GM18520 (cell line): ENCODE results near the gene CCT5.
A peak's percentile ranks its signal among the peaks of the same experiment; 100 is the strongest.

Experiments
- ATAC-seq: cut with Tn5 transposase; IDR thresholded peaks from one replicate; pipeline ENCODE4 v1.9.1; 2021; ENCODE audit not compliant: unreplicated experiment

Gene CCT5

GRCh38 chr5:10249948-10250805, at the start of gene CCT5:
Gene CCT5, plus strand, starts transcription at chr5:10250280. Its CDS starts 61 bp downstream, at chr5:10250341.
- ATAC-seq = peak; percentile 77

DNA sequence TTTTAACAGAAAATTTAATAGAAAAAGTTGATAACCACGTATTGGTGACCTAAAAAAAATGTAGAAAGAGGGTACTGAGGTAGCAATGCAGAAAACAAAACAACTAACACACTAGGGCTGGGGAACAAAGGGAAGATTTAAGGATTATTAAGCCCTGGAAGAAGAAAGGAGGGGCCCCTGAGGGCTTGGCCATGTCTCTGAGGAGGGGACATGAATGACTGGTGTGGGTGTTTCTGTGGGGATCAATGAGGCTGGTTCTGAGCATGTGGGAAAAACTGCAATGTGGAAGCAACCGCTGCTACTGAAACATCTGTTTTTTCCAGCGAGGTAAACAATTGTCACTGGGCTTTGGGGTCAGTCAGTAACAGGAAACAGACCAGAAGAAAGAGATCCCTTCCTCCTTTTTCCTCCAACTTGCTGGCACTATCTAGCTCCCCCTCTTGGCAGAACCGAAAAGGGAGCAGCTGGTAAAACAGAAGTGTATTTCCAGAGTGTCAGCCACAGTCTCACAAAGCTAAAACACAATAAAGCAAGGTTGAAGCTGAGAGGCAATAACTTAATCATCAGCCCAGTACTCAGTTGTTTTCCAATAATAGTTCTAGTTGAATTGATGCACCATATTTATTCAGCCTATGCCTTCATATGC, 48.7 kb upstream of the CCT5 start:
- ATAC-seq = no peak

- ATAC-seq = no peak
Observed at GRCh38 chr5:10202089-10202910, 47.8 kb upstream of the CCT5 start.

DNA sequence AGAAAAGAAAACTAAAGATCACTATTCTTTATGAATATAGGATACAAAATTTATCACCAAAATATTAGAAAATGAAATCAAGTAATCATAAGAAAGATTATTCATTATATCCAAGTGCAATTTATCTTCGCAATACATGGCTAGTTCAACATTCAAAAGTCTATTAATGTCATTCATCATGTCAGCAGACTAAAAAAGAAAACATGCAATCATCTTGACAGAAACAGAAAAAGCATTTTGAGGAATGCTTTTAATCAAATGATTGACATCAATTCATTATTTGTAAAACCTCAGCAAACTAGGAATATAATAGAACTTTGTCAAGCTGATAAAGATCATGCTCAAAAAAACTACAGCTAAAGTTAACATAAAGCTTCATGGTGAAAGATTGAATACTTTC, 41.1 kb upstream of the CCT5 start:
- ATAC-seq = no peak

DNA sequence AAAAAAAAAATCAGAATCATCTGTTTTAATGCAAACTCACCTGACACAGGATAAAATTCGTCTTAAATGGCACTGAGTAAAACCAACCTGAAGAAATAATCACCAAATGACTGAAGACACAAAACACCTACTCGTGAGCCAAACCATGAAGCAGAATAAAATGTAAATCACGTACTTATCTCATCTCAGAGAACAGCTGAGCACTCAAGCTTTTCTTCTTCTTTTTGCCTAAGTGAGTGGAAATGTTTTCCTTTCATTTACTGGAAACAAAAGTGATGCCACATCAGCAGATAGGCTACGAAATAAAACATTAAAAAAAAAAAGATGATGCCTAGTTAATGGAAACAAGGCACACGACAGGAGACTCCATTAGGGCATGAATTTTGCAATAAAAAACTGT, 36.8 kb upstream of the CCT5 start:
- no peak for ATAC-seq

DNA sequence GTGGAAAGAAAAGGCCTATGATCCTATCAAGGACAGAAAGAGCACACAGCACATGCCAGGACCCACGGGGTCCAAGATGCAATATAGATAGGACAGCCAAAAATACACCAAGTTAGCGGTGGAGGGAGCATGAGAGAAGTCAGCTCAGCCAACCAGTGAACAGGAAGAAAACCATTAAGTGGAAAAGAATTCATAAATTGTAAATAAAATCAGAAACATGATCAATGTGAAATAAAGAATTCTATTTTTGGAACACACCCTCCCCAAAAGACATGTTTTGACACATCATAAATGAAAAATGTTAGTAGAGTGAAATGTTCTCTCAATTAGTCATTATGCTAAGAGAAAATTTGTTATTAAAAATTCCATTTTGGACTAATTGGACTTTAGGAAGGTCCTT, 36.0 kb upstream of the CCT5 start:
- no peak for ATAC-seq

- ATAC-seq = no peak
Observed at GRCh38 chr5:10215366-10215765, 34.7 kb upstream of the CCT5 start.

DNA sequence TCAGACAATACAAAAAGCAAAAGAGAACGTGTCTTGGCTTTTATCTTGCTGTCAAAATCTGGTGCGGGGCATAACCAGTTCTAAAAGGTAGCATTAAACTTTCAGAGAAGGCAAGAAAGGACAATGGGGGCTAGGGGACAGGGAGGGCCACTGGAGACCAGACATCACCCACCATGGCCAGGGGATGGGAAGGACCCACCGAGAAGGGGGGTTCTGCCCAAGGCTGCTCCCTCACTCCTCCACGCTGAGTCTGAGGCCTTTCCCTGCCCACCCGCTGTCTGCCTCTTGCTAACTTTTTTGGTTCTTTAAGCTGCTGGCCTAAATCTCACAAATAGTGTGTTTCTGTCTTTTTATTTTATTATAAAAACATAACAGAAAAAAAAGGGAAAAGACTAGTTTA, 34.0 kb upstream of the CCT5 start:
- no peak for ATAC-seq

GRCh38 chr5:10218658-10219057, 31.4 kb upstream of the CCT5 start:
- no peak for ATAC-seq

GRCh38 chr5:10219068-10219467, 31.0 kb upstream of the CCT5 start:
- ATAC-seq = no peak

DNA sequence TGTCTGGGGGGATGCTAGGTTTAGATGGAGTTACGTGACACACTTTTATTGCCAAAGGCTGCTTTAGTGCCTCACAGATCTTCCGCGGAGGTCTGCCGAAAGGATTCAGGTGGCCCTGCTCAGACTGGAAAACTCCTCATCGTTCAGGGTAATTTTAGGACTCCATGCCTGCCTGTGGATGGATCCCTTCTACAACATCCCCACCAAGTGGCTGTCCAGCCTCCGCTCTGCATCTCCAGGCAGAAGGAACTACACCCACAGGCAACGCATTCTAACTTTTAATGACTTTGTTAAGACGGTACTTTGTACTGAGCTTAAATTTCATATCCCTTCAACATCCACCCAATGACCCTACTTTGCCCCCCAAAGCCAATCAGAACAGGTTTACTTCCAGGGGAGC, 29.8 kb upstream of the CCT5 start:
- ATAC-seq = no peak

- ATAC-seq = no peak
Observed at GRCh38 chr5:10222326-10222725, 27.8 kb upstream of the CCT5 start.

GRCh38 chr5:10227379-10227778, 22.7 kb upstream of the CCT5 start:
- no peak for ATAC-seq

DNA sequence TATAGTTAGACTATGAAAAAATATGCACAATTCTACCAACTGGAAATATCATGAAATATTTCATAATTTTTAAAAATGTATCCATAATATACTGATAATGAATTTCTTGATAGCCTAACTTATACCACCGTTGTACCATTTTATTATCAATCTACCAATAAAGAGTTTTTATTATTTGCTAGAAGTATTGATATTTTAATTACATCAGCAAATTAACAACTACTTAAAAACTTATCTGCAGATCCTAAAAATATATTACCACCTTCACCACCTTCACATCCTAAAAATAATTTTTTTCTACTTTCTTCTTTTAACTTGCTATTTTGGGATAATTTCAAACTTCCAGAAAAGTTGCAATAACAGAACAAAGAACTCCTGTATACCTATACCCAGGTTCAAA, 21.8 kb upstream of the CCT5 start:
- no peak for ATAC-seq

GRCh38 chr5:10229306-10230048, 20.6 kb upstream of the CCT5 start:
- ATAC-seq = no peak

DNA sequence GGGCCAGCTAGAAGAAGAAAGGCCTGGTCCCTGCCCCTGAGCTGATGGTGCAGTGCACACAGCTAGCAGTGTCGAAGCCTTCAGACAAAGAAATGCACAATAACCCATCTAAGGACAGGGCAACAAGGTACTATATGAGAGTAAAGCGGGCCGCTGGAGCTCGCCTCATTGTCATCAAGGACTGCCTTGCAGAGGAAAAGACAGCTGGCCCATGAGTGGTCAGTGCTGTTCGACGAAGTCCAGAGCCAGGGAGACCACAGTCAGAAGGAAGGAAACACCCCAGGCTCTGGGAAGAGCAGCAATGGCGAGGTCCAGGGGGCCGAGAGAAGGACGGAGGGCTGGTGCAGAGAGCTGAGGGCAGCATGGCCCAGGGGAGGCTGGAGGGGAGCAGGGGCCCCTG, 17.7 kb upstream of the CCT5 start:
- ATAC-seq = no peak

DNA sequence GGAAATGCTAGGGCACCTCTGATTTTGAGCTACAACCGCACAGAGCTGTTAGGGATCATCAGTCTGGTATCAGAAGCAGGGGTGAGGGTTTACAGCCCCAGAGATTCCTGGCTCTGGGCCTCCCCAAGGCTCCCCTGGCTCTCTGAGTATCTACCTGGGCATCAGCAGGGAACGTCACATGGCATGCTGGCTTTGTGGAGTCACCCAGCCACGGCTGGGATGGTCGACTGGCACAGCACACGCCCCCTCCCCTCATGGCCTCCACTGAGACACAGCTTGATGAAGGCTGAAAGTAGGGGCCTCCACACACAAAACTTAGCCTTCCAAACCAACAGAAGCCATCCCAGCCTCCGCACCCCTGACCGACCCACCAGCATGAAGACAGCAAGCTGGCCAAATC, 17.1 kb upstream of the CCT5 start:
- ATAC-seq = no peak

DNA sequence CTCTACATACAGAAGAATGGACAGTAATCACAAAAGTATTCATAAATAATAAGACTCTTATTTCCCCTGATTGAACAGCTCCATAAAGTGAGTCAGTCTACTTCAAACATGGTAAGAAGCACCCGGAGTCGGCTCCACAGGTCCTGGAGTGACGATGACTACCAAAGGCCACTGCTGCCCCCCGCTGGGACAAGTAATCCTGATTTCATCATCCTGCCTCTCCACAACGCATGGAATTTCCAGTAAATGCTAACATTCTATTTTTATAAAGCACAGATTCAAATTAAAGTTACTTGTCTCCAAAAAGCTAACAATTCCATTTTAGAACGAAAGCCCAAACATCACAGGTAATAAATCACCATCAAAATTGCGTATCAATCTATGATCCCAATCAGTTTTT, 16.6 kb upstream of the CCT5 start:
- ATAC-seq = no peak

DNA sequence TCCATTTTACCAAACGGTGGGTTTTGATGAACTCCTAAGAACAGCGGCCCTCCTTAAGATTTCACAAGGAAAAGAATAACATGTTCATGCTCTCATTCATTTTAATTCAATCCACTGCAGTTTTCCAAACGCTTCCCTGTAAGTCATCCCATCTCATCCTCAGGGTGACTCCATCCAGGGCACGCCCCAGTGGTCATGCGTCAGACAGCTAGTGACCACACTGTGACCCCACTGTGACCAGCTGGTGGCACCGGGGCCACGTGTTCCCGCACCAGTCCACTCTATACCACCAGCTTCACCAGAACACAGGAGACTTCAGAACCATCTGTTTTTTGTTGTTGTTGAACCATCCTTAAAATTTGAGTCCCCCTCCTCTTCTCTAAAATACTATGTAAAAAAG, 14.7 kb upstream of the CCT5 start:
- no peak for ATAC-seq

GRCh38 chr5:10243660-10244240, 6.3 kb upstream of the CCT5 start:
- no peak for ATAC-seq
